Activated naive CD4-positive, alpha-beta T cell treated with anti-CD3 and anti-CD28 coated beads, Interleukin-2, amount 50 U/mL, for 24 hours (primary cell): ENCODE data around the gene LRRC9.
"Not testable (repeated sequence)": the region's sequence is repeated elsewhere in the genome, so short reads cannot be mapped to it uniquely, and the experiment has no call there.

Experiments used
- H3K27ac Mint-ChIP-seq: one replicate; pipeline ENCODE4 v1.8.0; 2021; ENCODE audit warnings: mild to moderate bottlenecking, mixed read lengths
- H3K27me3 Mint-ChIP-seq: one replicate; pipeline ENCODE4 v1.8.0; 2021; ENCODE audit warnings: mixed read lengths
- H3K36me3 Mint-ChIP-seq: one replicate; pipeline ENCODE4 v1.8.0; 2021; ENCODE audit warnings: mixed read lengths
- H3K4me1 Mint-ChIP-seq: one replicate; pipeline ENCODE4 v1.8.0; 2021; ENCODE audit warnings: mixed read lengths
- H3K4me3 Mint-ChIP-seq: one replicate; pipeline ENCODE4 v1.8.0; 2021; ENCODE audit warnings: mild to moderate bottlenecking, mixed read lengths
- H3K9me3 Mint-ChIP-seq: one replicate; pipeline ENCODE4 v1.8.0; 2021; ENCODE audit warnings: mixed read lengths

The LRRC9 gene

DNA sequence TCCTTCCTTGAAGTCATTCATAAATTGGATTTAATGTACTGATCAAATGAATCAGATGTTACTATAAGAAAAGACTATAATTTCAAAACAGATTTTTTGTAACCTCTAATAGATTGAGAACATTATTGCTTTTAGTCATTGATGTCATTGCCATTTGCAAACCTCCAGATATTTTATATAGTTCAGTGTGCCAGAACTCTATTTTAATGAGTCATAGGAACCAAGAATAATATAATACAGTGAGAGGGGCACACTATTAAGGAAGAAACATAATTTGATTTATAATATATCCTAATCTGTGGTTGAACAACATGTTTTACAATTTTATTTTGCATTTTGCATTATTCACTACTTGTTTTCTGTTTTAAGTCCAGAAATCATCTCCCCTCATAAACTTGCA lies 78.0 kb downstream of the LRRC9 start:
- H3K9me3 Mint-ChIP-seq = no peaks in the 10 kb centered on the region
- no peak overlapping the region for H3K27ac Mint-ChIP-seq
- no peak overlapping the region for H3K4me3 Mint-ChIP-seq
- no peaks in the 10 kb centered on the region for H3K36me3 Mint-ChIP-seq
- H3K4me1 Mint-ChIP-seq = no peaks in the 10 kb centered on the region
- H3K27me3 Mint-ChIP-seq = peaks cover 2% of the 10 kb centered on the region

- Mint-ChIP-seq H3K9me3 (no peaks in the 10 kb centered on the region), H3K36me3 (no peaks in the 10 kb centered on the region), H3K27ac (no peak overlapping the region), H3K4me3 (no peak overlapping the region), H3K4me1 (no peaks in the 10 kb centered on the region), H3K27me3 (peaks cover 2% of the 10 kb centered on the region)
These were observed 78.6 kb downstream of the LRRC9 start for GRCh38 chr14:59998564-59998963.

DNA sequence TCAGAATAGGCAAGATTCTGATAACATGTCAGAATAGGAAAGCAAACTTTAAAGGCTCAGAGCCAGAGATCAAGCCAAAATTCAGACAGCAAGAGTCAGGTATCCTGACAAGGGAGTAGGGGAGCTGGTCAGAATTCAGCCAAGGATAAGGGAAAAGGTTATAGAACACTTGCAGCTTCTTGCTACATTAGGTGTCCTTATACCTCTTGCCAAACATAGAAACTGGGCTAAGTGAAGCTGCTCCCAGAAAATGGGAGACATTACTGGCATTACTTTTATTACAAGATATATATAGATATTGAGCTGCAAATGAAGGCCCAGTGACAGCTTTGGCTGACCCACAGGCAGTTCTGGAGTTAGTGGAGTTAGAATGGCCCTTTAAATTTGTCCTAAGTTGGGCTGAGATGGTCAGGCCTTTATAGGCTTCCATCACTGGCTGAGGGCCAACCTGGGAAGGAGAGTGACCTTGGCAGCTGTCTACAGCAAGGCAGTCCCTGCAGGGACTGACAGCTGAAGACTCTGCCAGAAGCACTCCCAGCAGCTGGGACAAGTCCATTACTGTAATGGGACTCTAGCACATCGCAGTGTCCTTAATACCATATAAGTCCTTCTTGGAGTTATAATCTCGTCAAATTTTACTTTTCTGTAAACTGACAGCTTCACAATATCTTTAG lies 83.0 kb downstream of the LRRC9 start:
- no peaks in the 10 kb centered on the region for H3K4me1 Mint-ChIP-seq

DNA sequence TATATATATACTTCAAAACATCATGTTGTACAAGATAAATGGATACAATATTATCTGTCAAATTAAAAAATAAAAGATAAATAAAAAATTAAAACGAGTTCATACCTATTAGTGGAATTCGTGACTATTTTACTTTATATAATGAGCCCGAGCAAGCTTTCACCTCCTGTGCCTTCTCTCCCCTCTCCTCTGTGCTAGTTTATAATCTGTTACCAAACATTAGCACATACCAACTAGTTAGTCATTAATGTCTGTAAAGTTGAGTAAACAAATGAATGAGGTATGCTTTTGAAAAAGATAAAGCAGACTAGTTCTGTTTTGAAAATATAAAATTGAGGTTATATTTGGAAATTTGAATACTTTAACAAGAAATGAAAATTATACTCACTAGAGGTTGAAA lies 84.0 kb downstream of the LRRC9 start:
- H3K27ac Mint-ChIP-seq = no peak overlapping the region
- H3K4me1 Mint-ChIP-seq = no peaks in the 10 kb centered on the region
- H3K36me3 Mint-ChIP-seq = peaks cover under 1% of the 10 kb centered on the region
- H3K9me3 Mint-ChIP-seq = peaks cover 2% of the 10 kb centered on the region
- no peak overlapping the region for H3K4me3 Mint-ChIP-seq
- H3K27me3 Mint-ChIP-seq = peaks cover 7% of the 10 kb centered on the region

More for the DNA sequence above, 83.0 kb downstream of the LRRC9 start:
- H3K36me3 Mint-ChIP-seq = no peaks in the 10 kb centered on the region
- no peaks in the 10 kb centered on the region for H3K9me3 Mint-ChIP-seq
- H3K4me3 Mint-ChIP-seq = no peak overlapping the region
- no peak overlapping the region for H3K27ac Mint-ChIP-seq
- peaks cover 7% of the 10 kb centered on the region for H3K27me3 Mint-ChIP-seq

DNA sequence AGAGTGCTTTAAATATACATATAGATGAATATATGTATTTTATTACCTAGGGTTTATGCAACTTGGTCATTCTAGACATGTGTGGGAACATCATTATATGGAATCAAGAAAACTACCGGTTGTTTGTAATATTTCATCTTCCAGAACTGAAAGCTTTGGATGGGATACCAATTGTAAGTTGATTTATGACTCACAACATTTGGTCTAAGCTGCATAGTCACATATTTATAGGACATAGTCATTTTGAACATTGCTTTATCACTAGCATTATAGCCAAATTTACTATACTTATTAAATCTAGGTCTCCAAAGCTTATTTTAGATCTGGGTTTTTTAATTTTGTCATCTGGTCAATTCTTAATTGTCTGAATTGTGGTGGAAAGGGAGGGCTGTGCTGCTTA lies 88.1 kb downstream of the LRRC9 start:
- H3K27me3 Mint-ChIP-seq = peaks cover 11% of the 10 kb centered on the region
- peaks cover 5% of the 10 kb centered on the region for H3K36me3 Mint-ChIP-seq
- no peak overlapping the region for H3K27ac Mint-ChIP-seq

DNA sequence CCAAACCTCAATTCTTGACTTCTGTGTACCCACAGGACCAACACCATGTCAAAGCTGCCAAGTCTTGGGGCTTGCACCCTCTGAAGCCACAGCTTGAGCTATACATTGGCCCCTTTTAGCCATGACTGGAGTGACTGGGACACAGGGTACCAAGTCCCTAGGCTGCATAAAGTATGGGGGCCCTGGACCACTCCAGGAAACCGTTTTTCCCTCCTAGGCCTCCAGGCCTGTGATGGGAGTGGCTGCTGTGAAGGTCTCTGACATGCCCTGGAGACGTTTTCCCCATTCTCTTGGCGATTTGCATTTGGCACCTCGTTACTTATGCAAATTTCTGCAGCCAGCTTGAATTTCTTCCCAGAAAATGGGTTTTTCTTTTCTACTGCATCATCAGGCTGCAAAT lies 90.3 kb downstream of the LRRC9 start:
- H3K36me3 Mint-ChIP-seq, H3K4me3 Mint-ChIP-seq, H3K4me1 Mint-ChIP-seq, H3K27ac Mint-ChIP-seq: not testable (repeated sequence)
- H3K27me3 Mint-ChIP-seq = peaks cover 12% of the 10 kb centered on the region
- peaks cover 22% of the 10 kb centered on the region for H3K9me3 Mint-ChIP-seq

More for the DNA sequence above, 88.1 kb downstream of the LRRC9 start:
- Mint-ChIP-seq H3K9me3 (peaks cover 12% of the 10 kb centered on the region), H3K4me3 (no peak overlapping the region), H3K4me1 (no peaks in the 10 kb centered on the region)

DNA sequence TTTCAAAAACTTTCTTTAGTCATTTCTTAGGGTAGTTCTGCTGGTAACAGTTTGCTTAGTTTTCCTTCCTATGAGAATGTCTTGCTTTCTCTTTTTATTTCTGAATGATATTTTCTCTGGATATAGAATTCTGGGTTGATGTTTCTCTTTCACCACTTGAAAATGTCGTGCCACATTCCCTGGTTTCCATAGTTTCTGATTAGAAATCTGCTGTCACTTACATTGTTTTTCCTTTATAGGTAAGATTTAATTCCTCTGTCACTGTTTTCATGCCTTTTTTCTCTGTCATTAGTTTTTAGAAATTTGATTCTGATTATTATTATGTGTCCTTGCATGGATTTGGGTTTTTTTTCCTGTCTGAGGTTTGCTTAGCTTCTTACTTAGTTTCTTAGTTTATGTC lies 94.5 kb downstream of the LRRC9 start:
- peaks cover 17% of the 10 kb centered on the region for H3K9me3 Mint-ChIP-seq
- H3K27me3 Mint-ChIP-seq = peaks cover 7% of the 10 kb centered on the region
- H3K4me1 Mint-ChIP-seq = no peaks in the 10 kb centered on the region
- H3K36me3 Mint-ChIP-seq = peaks cover 5% of the 10 kb centered on the region
- no peak overlapping the region for H3K4me3 Mint-ChIP-seq
- no peak overlapping the region for H3K27ac Mint-ChIP-seq

- H3K9me3 Mint-ChIP-seq = no peaks in the 10 kb centered on the region
- H3K4me3 Mint-ChIP-seq = no peak overlapping the region
- H3K27ac Mint-ChIP-seq = no peak overlapping the region
- H3K36me3 Mint-ChIP-seq = no peaks in the 10 kb centered on the region
- H3K27me3 Mint-ChIP-seq = peaks cover 11% of the 10 kb centered on the region
- no peaks in the 10 kb centered on the region for H3K4me1 Mint-ChIP-seq
These were observed 101.7 kb downstream of the LRRC9 start for GRCh38 chr14:60021619-60022018.

- Mint-ChIP-seq H3K4me1 (no peaks in the 10 kb centered on the region), H3K27ac (no peak overlapping the region), H3K36me3 (no peaks in the 10 kb centered on the region), H3K4me3 (no peak overlapping the region), H3K27me3 (peaks cover 10% of the 10 kb centered on the region), H3K9me3 (no peaks in the 10 kb centered on the region)
These were observed 105.6 kb downstream of the LRRC9 start for GRCh38 chr14:60025571-60025970.

GRCh38 chr14:60035177-60035576 lies 115.2 kb downstream of the LRRC9 start:
- Mint-ChIP-seq H3K9me3 (no peaks in the 10 kb centered on the region), H3K27me3 (peaks cover 2% of the 10 kb centered on the region), H3K27ac (no peak overlapping the region), H3K4me1 (no peaks in the 10 kb centered on the region), H3K4me3 (no peak overlapping the region), H3K36me3 (no peaks in the 10 kb centered on the region)

GRCh38 chr14:60047976-60048375 lies 128.0 kb downstream of the LRRC9 start:
- peaks cover 33% of the 10 kb centered on the region for H3K4me1 Mint-ChIP-seq
- peak overlapping the region; percentile 42 for H3K4me3 Mint-ChIP-seq
- peaks cover 11% of the 10 kb centered on the region for H3K27me3 Mint-ChIP-seq
- not testable (repeated sequence) for H3K36me3 Mint-ChIP-seq
- H3K9me3 Mint-ChIP-seq = peaks cover 15% of the 10 kb centered on the region
- peak overlapping the region; percentile 18 for H3K27ac Mint-ChIP-seq

DNA sequence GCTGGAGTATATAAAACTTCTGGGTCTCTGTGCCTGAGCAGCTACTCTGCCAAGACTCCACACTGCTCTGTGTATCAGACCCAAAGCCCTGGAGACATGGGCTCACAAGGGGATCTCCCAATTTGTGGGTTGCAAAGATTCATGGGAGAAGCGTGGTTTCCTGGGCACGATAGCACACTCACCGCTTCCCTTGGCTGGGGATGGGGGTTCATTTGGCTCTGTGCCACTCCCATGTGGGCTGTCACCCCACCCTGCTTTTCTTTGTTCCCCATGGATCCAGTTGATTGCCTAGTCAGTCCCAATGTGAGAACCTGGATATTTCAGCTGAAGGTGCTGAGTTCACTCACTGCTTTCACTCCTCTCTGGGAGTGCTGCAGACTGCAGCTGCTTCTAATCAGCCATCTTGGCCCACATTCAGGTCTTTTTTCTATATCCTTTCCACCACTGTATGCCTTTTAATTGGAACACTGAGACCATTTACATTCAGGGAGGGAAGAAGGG lies 131.8 kb downstream of the LRRC9 start:
- no peak overlapping the region for H3K27ac Mint-ChIP-seq
- no peaks in the 10 kb centered on the region for H3K36me3 Mint-ChIP-seq
- H3K9me3 Mint-ChIP-seq = no peaks in the 10 kb centered on the region
- peaks cover 33% of the 10 kb centered on the region for H3K4me1 Mint-ChIP-seq
- peaks cover 13% of the 10 kb centered on the region for H3K27me3 Mint-ChIP-seq
- peak overlapping the region; percentile 47 for H3K4me3 Mint-ChIP-seq

GRCh38 chr14:60058087-60058486 lies 138.1 kb downstream of the LRRC9 start:
- Mint-ChIP-seq H3K9me3 (no peaks in the 10 kb centered on the region), H3K27me3 (peaks cover 5% of the 10 kb centered on the region), H3K27ac (no peak overlapping the region), H3K36me3 (no peaks in the 10 kb centered on the region), H3K4me1 (no peaks in the 10 kb centered on the region), H3K4me3 (no peak overlapping the region)

GRCh38 chr14:60061371-60061770 lies 141.4 kb downstream of the LRRC9 start:
- H3K27ac Mint-ChIP-seq = no peak overlapping the region
- H3K4me1 Mint-ChIP-seq = no peaks in the 10 kb centered on the region
- H3K4me3 Mint-ChIP-seq = no peak overlapping the region
- H3K9me3 Mint-ChIP-seq = no peaks in the 10 kb centered on the region
- no peaks in the 10 kb centered on the region for H3K36me3 Mint-ChIP-seq
- no peaks in the 10 kb centered on the region for H3K27me3 Mint-ChIP-seq

GRCh38 chr14:60064491-60065072 lies 144.6 kb downstream of the LRRC9 start:
- H3K4me3 Mint-ChIP-seq = no peak overlapping the region
- no peaks in the 10 kb centered on the region for H3K36me3 Mint-ChIP-seq
- no peaks in the 10 kb centered on the region for H3K27me3 Mint-ChIP-seq
- no peaks in the 10 kb centered on the region for H3K9me3 Mint-ChIP-seq
- H3K27ac Mint-ChIP-seq = no peak overlapping the region
- no peaks in the 10 kb centered on the region for H3K4me1 Mint-ChIP-seq

DNA sequence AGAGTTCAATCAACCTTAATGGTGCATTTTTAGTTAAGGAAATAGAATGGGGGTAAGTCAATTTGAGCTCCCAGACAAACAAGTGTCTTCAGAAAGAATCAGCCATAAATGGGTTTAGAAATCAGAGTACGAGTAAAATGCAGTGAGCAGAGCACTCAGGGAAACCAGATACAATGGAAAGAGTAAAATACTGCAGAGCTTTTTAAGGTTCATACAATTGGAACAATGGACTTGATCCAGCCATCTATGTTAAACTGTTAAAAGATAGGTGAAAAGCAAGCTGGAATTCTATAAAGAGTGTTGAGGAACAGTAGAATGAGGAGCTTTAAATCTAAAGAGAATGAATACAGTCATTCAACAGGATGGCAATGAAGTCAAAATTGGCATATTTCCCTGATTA lies 147.9 kb downstream of the LRRC9 start:
- H3K9me3 Mint-ChIP-seq = no peaks in the 10 kb centered on the region
- H3K4me3 Mint-ChIP-seq = no peak overlapping the region
- no peak overlapping the region for H3K27ac Mint-ChIP-seq
- H3K36me3 Mint-ChIP-seq = no peaks in the 10 kb centered on the region
- H3K27me3 Mint-ChIP-seq = no peaks in the 10 kb centered on the region
- H3K4me1 Mint-ChIP-seq = no peaks in the 10 kb centered on the region
